NK-92 (cell line): Measurements from ENCODE around the gene AFDN.

Experiments used
- DNase-seq: peaks from one replicate; lab custom pipeline; 2025; ENCODE audit not compliant: unreplicated experiment; lab: John Stamatoyannopoulos, UW

The AFDN gene

DNA sequence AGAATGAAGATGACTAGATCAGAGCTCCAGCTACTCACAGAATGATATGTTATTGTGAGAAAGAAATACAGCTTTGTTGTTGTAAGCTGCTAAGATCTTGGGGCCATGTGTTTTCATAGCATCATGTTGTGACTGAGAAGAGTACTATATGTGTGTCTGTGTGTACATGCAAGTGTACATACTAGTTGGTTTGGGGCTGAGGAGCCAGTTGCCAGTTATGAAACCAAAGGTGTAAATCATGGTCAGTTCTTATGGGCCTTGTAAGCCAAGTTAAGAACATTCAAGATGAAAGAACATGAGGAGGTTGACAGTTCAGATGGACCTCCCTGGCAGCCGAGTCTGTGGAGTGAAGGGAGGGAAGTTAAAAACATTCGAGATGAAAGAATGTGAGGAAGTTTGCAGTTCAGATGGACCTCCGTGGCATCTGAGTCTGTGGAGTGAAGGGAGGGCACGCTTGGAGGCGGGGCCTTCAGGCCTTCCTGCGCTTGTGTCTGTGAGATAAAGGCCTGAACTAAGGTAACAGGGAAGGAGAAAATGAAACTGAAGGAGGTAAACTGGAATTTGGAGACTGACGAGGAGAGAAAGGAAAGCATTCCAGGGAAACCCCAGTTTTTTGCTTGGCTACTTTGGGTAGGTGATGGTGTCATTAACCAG is 13.9 kb downstream of the AFDN start:
- no peak for DNase-seq

DNA sequence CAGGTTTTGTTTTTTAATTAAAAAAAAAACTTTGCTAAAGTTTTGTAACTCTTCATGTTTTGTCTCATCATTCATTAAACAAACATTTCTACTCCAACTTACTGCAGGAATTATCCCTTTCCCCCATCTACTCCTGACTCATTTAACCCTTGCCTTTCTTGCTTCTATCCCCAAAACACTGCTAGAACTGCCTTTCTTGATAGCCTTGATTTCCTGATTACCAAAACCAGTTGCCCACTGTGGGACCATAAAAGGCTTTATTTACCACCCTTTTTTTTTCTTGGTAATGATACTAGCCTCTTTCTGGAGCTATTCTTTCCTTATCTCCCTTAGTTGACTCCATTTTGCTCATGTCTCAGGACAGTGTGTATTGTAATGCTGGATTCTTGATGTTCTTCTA is 15.3 kb downstream of the AFDN start:
- DNase-seq = no peak

DNA sequence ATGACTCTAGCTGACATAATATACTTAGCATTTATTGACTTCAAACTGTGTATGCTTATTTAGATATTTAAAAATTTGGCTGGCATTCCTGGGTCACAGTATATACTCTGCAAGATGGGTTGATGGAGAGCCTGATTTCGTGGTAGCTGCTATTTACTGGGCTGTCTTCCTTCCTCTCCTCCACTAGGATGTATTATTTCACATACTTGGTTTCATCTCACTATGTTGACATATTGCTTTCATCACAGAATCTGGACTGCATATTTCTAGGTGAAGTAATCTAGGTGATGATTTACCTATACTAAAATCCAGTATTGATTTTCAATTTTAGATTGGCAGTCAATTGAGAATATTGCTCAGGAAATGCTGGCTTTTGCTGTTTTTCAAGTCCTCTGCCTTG is 15.7 kb downstream of the AFDN start:
- DNase-seq = no peak

DNA sequence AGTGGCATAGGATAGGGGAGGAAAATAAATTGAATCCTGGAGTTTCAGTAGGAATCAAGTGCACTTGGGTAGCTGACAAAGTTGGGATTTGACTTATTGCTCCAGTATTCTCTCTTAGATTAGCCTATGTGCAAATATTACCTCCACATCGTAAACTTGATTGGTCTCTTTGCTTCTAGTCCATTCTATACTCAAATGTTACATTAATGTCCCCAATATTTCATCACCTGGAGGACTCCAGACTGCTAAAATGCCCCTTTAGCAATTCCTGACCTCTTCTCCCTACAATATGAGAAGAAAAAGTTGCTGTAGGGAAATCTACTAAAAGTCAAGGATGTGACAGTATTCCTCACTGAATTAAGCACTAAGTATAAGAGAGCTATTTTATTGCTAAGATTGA is 16.3 kb downstream of the AFDN start:
- DNase-seq = no peak

DNA sequence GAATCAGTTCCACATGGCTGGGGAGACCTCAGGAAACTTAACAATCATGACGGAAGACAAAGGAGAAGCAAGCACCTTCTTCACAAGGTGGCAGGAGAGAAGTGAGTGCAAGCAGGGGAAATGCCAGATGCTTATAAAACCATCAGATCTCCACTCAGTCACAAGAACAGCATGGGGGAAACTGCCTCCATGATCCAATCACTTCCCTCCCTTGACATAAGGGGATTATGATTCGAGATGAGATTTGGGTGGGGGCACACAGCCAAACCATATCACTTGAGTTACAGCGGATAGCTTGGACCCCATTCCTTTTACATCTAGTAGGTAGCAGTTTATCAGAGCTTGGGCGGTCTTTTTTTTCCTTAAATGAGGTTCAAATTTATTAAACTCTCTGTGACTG is 19.1 kb downstream of the AFDN start:
- DNase-seq = no peak

DNA sequence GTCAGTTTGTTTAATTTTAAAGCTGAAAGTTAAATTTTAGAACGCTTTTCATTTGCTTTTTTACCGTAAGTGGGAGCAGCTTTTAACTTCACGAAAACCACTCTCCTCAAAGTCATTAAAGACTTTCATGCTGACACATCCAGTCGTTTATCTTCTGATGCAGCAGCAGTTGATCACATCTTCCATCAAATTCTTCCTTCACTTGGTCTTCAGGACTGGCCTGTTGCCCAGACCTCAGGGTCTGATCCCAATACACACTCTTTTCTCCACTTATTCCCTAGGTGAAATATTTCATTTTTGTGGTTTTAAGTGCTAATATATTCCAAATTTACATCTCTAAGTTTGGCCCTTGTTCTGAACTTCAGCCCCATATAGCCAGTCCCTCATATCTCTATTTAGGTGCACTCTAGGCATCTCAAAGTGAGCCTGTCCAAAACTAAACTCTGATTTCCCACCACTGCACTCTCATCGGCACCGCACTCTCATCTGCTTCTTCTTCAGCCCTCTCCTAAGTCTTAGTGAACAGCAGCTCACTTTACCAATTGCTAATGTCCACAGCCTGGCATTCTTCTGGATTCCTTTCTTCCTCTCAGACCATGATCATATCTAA is 20.4 kb downstream of the AFDN start:
- no peak for DNase-seq

DNA sequence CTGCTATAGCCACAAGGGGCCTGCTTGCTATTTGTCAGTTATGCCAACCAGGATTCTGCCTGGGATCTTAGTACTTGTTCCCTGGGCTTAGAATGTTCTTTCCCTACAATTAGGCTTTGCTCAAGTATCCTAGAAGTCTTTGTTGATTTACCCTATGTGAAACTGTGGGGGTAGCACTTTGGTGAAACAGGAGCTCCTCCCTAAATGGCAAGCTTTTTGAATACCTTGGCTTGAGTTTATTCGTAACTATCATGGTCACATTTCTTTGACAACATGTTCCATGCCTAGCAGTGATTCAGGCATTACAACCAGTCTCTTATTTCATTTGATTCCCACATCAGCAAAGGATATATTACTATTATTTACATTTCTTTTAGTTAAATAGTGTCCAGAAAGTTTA is 21.2 kb downstream of the AFDN start:
- no peak for DNase-seq

DNA sequence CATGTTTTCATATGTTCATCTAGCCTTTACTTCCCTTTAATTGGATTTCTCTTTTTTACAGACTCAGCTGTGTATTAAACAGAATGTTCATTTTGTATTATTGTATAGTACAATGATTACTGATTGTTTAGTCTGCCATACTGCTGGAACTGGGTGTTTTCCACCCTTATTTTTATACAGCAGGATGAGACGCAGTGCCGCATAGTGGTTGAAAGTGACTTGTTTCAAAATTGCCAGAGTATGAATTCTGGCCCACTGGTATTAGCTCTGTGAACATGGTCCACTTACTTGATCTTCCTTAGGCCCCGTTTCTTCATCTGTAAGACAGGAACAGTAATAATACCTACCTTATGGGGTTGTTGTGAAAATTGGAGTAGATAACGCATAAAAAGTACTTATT is 22.1 kb downstream of the AFDN start:
- no peak for DNase-seq

DNA sequence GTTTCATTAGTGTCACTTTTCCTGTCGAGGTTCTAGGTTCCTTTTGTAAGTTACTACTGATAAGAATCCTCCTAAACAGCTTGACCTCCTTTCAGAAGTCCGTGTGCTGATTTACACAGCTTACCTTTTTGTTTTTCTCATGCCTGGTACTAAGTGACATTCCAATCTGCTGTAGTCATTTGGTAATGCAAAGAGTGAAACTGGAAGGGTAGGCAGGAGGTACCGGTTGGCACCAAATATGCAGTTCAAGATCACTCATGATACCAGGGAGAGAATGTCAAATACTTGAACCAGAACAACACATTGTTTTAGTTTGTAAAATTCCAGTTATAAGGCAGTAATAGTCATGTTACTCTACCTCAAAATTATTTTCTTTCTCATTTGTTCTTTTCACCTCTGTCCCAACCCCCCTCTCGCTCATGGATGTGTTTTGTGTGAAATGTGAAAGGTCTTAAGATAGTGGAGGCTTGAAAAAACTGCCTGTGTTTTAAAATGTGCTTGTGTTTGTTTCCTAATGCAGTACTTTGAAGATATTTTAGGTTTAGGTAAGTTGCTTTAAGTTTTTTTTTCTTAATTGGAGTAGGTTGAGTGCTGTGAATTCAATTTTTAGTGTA is 23.2 kb downstream of the AFDN start:
- DNase-seq = no peak

DNA sequence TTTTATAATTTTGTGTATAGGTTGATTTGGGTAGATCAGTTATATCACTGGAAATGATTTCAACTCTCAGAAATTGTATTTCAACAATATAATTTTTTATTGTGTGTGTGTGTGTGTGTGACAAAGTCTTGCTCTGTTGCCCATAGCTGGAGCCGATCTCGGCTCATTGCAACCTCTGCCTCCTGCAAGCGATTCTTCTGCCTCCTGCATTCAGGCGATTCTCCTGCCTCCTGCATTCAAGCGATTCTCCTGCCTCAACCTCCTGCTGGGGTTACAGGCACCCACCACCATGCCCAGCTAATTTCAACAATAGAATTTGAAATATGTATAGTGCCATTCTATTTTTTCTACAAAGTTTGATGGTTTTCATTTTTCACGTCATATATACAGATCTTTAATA is 24.1 kb downstream of the AFDN start:
- DNase-seq = no peak

DNA sequence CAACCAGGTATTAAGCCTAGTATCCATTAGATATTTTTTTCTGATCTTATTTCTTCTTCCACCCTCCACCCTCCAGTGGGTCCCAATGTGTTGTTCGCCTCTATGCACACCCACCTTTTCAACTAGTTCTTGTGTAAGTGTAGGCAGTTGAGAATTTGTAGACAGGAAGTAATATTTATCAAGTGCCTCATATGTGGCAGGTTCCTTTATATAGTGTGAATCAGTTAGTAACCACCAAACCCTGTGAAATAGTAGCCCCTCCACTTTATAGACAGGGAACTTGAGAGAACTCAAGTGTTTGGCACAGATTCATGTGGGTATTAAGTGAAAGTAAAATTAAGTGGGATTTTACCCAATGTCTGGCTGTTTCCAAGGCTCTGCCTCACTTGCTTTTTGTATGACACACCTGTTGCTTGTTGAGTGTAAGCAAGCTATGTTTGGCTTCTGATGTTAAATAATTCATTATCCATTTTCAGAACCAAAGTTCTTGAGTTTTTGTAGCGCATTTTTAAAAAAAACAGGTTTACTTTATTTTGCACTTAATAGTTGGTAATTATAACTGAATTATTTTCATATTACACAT is 24.8 kb downstream of the AFDN start:
- no peak for DNase-seq

DNA sequence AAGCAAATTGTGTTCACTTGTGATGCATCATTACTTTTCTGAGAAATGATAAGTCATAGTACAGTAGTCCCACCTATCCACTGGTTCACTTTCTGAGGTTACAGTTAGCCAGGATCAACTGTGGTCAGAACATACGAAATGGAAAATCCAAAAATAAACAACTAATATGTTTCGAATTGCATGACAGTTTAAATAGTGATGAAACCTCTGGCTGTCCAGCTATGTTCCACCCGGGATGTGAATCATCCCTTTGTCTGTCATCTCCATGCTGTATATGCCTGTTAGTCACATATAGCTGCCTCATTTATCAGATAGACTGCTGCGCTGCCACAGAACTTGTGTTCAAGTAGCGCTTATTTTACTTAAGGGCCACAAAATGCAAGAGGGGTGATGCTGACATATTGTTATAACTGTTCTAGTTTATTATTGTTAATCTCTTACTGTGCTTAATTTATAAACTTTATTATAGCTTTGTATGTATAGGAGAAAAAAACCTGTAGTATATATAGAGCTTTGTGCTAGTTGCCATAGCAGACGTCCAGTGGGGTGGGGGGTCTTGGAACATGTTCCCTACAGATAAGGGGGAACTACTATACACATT is 29.2 kb downstream of the AFDN start:
- DNase-seq = no peak

DNA sequence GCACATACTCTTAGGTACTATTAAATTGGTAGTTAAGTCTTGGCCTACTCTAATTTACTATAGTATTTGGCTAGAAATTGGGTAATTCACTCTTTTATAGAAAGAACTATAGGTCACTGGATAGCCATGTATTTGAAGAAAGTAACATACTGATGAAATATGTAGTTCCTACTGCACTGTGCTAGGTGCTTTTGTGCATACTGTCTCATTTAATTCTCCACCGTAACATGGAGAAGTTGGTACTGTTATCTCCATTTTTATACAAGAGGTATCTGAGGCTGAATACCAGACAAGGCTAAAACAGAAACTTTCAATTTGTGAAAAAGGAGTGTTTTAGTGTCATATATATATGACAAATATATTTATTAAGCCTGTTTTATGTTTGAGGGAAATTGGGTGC is 29.8 kb downstream of the AFDN start:
- no peak for DNase-seq

DNA sequence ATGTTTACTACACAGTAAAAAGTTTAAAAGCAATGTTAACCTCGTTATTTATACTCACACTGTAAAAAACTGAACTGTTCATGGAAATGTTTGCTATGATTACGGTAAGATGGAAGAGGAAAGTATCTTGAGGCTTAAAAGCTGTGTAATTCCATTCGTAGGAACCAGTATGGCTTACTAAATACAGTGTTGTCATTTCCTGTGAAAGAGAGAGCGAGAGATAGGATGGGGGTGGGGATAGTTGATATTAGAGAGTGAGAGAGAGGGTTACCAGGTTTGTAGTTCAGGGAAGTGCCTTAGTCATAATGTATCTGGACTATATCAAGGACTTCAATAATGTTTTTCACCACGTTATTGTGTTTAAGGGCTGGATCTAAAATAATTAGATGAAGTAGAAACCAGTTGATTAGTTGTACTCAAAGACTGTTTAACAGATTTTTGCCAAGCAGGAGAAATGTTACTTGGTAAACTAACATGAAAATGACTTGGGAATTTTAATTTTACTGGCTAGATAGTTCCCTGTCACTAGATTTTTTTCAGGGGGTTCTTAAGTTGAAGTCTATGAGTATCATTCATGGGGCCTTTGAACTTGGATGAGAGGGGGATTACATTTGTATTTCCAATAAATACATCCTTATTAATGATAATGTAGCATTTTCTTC is 30.4 kb downstream of the AFDN start:
- no peak for DNase-seq

DNA sequence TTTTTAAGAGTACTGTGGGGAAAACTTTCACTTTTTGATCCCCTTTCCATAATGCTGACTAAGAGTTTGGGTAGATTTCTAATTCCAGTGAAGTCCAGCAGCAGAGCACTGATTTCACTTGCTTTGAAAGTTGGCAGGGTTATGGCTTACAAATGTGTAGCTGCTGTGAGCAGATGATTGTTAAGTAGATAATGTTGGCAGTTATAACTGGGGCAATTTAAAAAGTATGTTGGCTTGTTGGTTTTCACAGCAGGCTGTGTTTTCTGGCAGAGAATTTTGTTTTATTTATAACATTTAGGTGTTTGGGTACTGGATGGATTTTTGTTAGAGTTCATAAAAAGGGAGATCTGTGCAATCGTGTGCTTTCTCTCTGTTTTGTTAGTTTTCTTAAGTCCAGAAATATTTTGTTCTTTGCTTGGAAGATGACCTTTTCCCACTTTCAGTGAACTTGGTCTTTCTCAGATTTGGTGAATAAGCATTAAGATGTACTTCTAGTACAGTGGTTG is 31.4 kb downstream of the AFDN start:
- DNase-seq = no peak

DNA sequence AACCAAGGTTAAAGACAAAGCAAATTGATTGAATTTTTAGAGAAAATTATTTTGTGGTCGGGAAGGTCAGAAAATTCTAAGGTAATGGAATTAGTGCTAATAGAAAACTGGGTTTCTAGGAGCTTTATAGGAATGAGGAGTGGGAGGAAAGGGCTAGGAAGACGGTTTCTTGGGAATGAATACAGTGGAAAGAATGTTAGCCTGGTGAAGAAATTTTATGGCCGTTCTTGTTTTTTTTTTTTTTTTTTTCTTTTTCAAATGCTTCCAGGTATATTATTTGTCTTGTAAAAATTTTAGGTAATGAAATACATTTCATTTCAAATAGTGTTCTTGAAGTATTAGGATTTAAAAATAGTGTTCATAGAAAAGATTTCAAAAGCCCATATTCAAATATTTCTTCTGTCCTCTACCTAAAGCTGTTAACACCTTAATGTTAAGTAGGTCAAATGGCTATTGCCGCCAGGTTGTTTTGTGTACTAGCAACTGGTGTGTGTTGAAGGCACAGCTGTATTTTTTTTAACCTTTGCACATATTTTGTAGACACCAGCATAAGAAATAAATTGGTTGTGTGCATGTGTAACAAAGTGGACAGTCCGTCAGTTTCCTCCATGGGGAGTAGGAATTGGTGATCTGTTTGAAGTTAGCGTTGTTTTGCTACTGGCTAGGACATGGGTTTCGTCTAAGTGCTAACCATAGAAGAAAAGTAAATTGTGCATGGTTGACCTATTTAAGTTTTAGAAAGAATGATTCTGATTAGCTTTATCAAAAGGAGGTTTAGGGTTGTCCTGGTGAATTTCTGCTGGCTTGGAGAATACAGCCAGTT is 32.3 kb downstream of the AFDN start:
- no peak for DNase-seq

DNA sequence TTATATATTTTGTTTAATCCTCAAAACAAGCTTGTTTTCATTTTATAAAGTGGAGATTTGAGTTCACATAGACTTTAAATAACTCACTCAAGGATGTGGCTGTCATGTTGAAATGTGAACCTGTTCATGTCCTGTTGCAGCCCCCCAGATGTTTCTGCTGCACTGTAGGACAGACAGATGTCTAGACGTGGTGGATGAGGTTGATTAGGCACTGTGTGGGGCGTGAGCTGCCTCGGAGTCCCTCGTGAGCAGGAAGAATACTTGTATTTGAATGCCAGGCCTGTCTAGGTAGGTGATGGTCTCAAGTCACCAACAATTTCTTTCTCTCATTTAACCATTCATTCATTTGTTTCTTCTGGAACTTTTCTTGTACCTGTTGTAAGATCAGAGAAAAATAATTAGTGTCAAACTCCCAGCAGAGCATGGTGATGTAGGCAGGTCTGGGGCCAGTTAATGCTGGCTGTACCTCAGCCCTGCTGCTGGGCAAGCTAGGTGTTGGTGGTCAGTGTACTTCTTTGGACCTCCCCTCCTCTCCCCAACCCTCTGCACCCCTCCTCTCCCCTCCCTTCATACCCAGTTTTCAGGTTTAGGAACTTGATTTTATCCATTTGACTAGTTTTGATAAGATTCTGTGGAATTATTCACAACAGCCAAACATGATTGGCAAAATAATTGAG is 34.0 kb downstream of the AFDN start:
- DNase-seq = no peak

DNA sequence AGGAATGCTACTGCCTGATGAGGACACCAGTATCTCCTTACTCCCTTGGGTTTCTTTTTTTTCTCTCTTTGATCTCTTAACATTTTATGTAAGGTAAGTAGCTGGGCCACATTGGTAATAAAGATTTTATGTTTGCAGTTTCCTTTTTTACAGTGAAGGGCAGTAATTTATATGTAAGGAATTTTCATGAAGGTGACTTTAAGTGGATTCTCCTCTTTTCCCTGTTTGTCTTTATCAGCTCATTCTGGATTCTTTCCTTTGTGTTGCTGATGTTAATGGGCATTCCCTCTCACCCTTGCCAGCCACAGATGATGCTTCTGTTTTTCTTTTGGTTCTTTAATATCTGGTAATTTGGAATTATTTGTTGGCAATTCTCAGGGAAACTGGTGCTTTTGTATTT is 34.7 kb downstream of the AFDN start:
- no peak for DNase-seq

DNA sequence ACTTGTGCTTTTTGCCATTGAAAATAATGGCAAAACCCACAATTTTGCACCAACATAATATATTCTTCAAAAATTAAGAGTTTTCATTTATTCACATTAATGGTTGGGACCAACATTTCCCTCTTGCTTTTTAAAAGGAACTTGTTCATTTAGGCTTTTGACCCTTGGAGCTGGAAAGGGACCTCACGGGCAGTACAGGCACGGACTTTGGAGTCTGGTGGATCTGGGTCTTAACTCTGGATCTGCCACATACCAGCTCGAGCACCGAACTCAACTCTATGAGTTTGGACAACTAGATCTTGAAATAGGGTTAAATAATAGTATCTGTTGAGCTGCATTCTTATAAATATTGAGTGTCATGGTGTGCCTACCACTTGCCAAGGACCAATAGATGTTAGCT is 37.2 kb downstream of the AFDN start:
- no peak for DNase-seq

DNA sequence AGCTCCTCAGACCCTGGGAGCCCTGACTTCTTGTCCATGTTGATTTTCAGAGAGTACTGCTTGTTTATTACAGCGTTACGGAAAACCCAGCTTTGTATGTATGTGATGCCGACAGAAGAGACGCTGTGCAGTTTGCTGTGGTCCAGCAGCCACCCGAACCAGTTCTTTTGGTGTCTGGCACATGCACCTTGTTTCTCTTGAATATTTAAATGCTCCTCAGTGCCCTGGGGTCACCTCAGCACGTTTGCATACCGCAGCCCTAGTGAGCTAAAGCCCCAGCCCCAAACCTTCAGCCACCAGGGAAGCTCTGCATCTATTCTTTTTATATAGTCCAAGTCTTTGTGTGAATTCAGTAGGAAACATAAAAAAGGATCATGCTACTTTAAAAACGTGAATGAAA is 39.9 kb downstream of the AFDN start:
- no peak for DNase-seq
